Measurements from ENCODE around the gene CARMIL1.

Gene CARMIL1

DNA sequence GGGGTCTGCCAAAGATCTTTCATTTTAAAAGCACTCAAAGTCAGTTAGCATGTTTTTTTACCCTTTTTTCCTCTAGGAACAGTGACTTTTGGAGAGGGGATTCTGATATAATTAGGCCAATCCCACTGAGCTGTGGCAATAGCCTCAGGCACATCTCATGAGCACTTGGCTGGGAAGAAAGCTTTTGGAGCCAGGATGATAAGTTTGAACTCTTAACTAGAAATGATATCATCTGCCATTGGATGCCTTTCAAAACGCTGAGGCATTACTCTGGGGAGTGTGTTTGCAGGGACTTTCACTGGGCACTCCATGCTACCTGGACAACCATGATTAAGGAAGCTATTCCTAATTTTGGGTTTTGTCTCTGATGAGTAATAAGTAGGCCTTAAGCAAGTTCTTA, 376.5 kb downstream of the CARMIL1 start:
- H3K9ac ChIP-seq (ENCODE audit: low read depth, low read length, poor library complexity, severe bottlenecking), result no peak overlapping the region
- H3K36me3 ChIP-seq (ENCODE audit: insufficient read depth, low read length), result no peaks in the 10 kb centered on the region
- no peaks in the 10 kb centered on the region for H3K9me3 ChIP-seq (ENCODE audit: insufficient read depth, low read depth, low read length)
- no peaks in the 10 kb centered on the region for H3K27me3 ChIP-seq (ENCODE audit: insufficient read depth, low read length, poor library complexity, severe bottlenecking)
- H3K79me2 ChIP-seq (ENCODE audit: insufficient read depth, low read length), result no peaks in the 10 kb centered on the region
- H3K4me2 ChIP-seq (ENCODE audit: low read depth, low read length, poor library complexity, severe bottlenecking), result no peak overlapping the region
- H4K20me1 ChIP-seq (ENCODE audit: insufficient read depth, low read length, poor library complexity, severe bottlenecking), result no peaks in the 10 kb centered on the region
- no peaks in the 10 kb centered on the region for H3K9me2 ChIP-seq (replicated peaks; ENCODE audit: low read depth, low read length)
- TF ChIP-seq, protein P1, sequence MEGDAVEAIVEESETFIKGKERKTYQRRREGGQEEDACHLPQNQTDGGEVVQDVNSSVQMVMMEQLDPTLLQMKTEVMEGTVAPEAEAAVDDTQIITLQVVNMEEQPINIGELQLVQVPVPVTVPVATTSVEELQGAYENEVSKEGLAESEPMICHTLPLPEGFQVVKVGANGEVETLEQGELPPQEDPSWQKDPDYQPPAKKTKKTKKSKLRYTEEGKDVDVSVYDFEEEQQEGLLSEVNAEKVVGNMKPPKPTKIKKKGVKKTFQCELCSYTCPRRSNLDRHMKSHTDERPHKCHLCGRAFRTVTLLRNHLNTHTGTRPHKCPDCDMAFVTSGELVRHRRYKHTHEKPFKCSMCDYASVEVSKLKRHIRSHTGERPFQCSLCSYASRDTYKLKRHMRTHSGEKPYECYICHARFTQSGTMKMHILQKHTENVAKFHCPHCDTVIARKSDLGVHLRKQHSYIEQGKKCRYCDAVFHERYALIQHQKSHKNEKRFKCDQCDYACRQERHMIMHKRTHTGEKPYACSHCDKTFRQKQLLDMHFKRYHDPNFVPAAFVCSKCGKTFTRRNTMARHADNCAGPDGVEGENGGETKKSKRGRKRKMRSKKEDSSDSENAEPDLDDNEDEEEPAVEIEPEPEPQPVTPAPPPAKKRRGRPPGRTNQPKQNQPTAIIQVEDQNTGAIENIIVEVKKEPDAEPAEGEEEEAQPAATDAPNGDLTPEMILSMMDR (conservative IDR thresholded peaks at IDR 0.05; ENCODE audit: low read length), result no peak
- TF ChIP-seq EZH2phosphoT487 (IDR thresholded peaks at IDR 0.05; ENCODE audit: borderline replicate concordance), result no peak
- no peaks in the 10 kb centered on the region for H3K4me1 ChIP-seq (ENCODE audit: insufficient read depth, low read length, poor library complexity, severe bottlenecking)
- H3F3A ChIP-seq (ENCODE audit: low read depth), result no peaks in the 10 kb centered on the region
- no peak overlapping the region for H3K4me3 ChIP-seq (ENCODE audit: low read length, poor library complexity, severe bottlenecking)
- no peak overlapping the region for H2AFZ ChIP-seq (ENCODE audit: low read length)

DNA sequence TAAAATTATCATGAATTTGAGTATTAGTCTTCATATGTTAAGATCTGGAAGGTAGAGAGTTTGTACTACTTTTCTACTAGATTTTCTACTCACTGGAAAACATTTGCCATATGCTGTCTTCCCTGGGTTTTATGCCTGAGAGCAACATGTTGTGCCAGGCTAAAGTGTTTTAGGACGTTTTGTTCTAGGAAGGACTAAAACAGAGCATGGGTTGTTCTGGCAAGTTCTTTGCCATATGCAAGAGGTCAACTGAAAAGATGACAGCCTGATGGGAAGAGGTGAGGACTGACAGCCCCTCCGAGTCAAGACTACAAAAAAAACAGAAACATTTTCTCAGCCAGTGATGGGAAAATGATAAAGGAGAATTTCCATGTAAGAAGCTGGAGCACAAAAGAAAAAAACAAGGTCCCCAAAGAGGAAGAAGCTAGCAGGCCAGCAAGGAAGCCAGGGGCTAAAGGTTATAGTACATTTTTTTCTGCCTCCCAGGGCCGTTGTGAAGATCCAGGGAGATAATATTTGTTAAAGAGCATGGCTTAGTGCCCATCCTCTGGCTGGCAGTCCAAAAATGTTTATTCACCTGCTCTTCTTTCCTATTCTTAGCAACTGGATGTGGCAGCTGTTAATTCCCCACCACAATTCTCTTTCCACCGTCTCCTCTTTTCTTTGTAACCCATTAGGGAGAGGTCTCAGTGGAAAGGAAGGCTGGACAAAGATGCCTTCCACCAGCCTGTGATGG, 380.6 kb downstream of the CARMIL1 start:
- H4K20me1 ChIP-seq (ENCODE audit: insufficient read depth, low read length, poor library complexity, severe bottlenecking), result no peaks in the 10 kb centered on the region
- H3K9ac ChIP-seq (ENCODE audit: low read depth, low read length, poor library complexity, severe bottlenecking), result no peak overlapping the region
- no peak overlapping the region for H3K4me2 ChIP-seq (ENCODE audit: low read depth, low read length, poor library complexity, severe bottlenecking)

DNA sequence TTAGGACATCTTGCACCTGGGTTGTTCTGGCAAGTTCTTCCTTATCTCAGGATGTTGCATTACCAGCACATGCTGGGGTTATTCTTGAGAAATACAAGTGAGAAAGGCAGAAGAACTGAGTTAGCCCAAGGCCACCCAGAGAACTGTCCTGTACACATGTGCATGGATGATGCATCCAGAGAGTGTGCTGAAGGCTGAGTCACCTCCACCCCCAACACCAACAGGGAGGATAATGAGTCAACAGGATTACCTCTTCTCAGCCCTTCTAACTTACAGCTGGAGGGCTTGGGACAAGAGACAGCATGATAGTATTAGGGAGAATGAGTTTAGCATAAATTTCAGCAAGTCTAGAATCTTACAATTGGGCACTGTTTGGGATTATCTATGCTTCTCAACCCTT, 381.3 kb downstream of the CARMIL1 start:
- no peak overlapping the region for H3K4me2 ChIP-seq (ENCODE audit: low read depth, low read length, poor library complexity, severe bottlenecking)
- TF ChIP-seq EZH2phosphoT487 (IDR thresholded peaks at IDR 0.05; ENCODE audit: borderline replicate concordance), result no peak
- H3K36me3 ChIP-seq (ENCODE audit: insufficient read depth, low read length), result no peaks in the 10 kb centered on the region
- no peak overlapping the region for H3K4me3 ChIP-seq (ENCODE audit: low read length, poor library complexity, severe bottlenecking)
- no peaks in the 10 kb centered on the region for H3K4me1 ChIP-seq (ENCODE audit: insufficient read depth, low read length, poor library complexity, severe bottlenecking)
- no peaks in the 10 kb centered on the region for H3F3A ChIP-seq (ENCODE audit: low read depth)
- no peaks in the 10 kb centered on the region for H4K20me1 ChIP-seq (ENCODE audit: insufficient read depth, low read length, poor library complexity, severe bottlenecking)
- no peak overlapping the region for H2AFZ ChIP-seq (ENCODE audit: low read length)
- no peaks in the 10 kb centered on the region for H3K27me3 ChIP-seq (ENCODE audit: insufficient read depth, low read length, poor library complexity, severe bottlenecking)
- H3K9me3 ChIP-seq (ENCODE audit: insufficient read depth, low read depth, low read length), result no peaks in the 10 kb centered on the region
- H3K9me2 ChIP-seq (replicated peaks; ENCODE audit: low read depth, low read length), result no peaks in the 10 kb centered on the region
- H3K79me2 ChIP-seq (ENCODE audit: insufficient read depth, low read length), result no peaks in the 10 kb centered on the region
- H3K9ac ChIP-seq (ENCODE audit: low read depth, low read length, poor library complexity, severe bottlenecking), result no peak overlapping the region

More for the DNA sequence above, 380.6 kb downstream of the CARMIL1 start:
- no peaks in the 10 kb centered on the region for H3K4me1 ChIP-seq (ENCODE audit: insufficient read depth, low read length, poor library complexity, severe bottlenecking)
- no peaks in the 10 kb centered on the region for H3K36me3 ChIP-seq (ENCODE audit: insufficient read depth, low read length)
- no peak overlapping the region for H2AFZ ChIP-seq (ENCODE audit: low read length)
- H3K79me2 ChIP-seq (ENCODE audit: insufficient read depth, low read length), result no peaks in the 10 kb centered on the region
- H3K9me2 ChIP-seq (replicated peaks; ENCODE audit: low read depth, low read length), result no peaks in the 10 kb centered on the region
- H3K27me3 ChIP-seq (ENCODE audit: insufficient read depth, low read length, poor library complexity, severe bottlenecking), result no peaks in the 10 kb centered on the region
- H3K9me3 ChIP-seq (ENCODE audit: insufficient read depth, low read depth, low read length), result no peaks in the 10 kb centered on the region
- TF ChIP-seq, protein P1 (conservative IDR thresholded peaks at IDR 0.05; ENCODE audit: low read length), result no peak
- no peak for TF ChIP-seq EZH2phosphoT487 (IDR thresholded peaks at IDR 0.05; ENCODE audit: borderline replicate concordance)
- H3F3A ChIP-seq (ENCODE audit: low read depth), result no peaks in the 10 kb centered on the region
- no peak overlapping the region for H3K4me3 ChIP-seq (ENCODE audit: low read length, poor library complexity, severe bottlenecking)
